Stimulated activated naive CD8-positive, alpha-beta T cell treated with anti-CD3 and anti-CD28 coated beads, Interleukin-15, amount 100 ng/mL, for 72 hours (primary cell): Measurements from ENCODE around the gene PLCB1.
A peak's percentile ranks its signal among the peaks of the same experiment; 100 is the strongest.

Experiments
- ATAC-seq: fragments of 150-1000 bp; cut with Tn5 transposase; 2 replicates; pipeline ENCODE4 v1.10.0; 2021; ENCODE audit warnings: mild to moderate bottlenecking, moderate library complexity
- DNase-seq, 2 donors: peaks; one replicate each; pipeline ENCODE4 v3.0.0; 2021 to 2022
- H3K27ac Mint-ChIP-seq, 2 donors: one replicate each; pipeline ENCODE4 v1.8.0; 2022; ENCODE audit warnings: mild to moderate bottlenecking in 2 of 2, mixed read lengths in 2 of 2, moderate library complexity in 2 of 2
- H3K27me3 Mint-ChIP-seq: one replicate; pipeline ENCODE4 v1.8.0; 2022; ENCODE audit warnings: mixed read lengths
- H3K4me1 Mint-ChIP-seq: one replicate; pipeline ENCODE4 v1.8.0; 2022; ENCODE audit warnings: mild to moderate bottlenecking, mixed read lengths
- H3K4me3 Mint-ChIP-seq, 2 donors: one replicate each; pipeline ENCODE4 v1.8.0; 2022; ENCODE audit warnings: mild to moderate bottlenecking in 2 of 2, mixed read lengths in 2 of 2, moderate library complexity in 1 of 2
- H3K9me3 Mint-ChIP-seq, 2 donors: one replicate each; pipeline ENCODE4 v1.8.0; 2022; ENCODE audit warnings: mixed read lengths in 2 of 2

The PLCB1 gene

DNA sequence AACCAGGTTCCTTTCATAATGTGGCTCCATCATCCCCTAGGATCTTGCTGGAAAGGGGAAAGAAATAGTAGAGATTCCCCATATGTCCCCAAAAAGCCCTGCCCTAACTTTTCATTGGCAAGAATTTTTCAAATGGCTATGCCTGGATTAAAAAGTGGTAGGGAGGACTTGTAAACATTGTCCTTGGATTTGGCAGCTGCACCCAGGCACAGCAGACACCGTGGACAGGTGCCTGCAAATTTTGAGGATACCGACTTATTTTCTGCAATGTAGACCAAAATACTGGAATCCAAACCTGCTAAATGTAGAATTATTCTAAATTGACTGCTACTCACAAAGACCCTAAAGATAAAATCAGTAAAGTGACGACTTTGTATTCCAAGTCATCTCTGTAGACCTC, 733.6 kb downstream of the PLCB1 start:
- ATAC-seq: no peak
- Mint-ChIP-seq H3K4me3 (no peak overlapping the region), H3K9me3 (no peaks in the 10 kb centered on the region), H3K4me1 (no peaks in the 10 kb centered on the region), H3K27ac (no peak overlapping the region), H3K27me3 (no peaks in the 10 kb centered on the region)
- no peak for DNase-seq

DNA sequence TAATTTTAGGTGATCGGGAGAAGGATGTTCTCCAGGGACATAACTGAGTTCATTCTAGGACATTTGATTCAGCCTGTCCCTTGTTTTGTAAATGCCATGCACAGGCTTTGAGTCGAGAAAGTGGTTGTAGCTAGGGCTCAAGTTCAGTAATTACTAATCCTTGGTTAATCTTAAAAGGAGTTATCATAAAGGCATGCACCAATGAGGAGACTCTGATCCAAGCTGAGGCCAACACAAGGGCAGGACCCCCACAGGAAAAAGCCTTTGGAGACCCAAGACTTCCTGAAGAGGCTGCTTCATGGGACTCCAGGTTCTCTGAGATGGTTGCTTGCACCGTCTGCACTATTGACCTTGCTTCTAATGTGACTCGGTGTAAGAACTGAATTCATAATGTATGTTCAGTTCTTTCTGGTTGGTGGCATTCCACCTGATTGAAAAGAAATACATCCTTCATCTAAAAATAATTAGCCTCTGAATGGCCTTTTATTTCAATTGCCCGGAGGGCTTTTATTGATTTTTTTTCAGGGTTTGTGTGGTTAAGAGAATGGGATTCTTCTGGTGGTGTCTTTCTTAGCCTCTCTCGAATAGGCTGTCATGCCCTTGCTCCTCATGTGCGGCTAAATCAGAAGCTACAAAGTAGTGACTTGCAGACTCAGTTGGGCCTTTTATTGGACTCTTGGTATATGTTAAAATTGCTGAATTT, 735.1 kb downstream of the PLCB1 start:
- no peaks in the 10 kb centered on the region for H3K4me1 Mint-ChIP-seq
- H3K4me3 Mint-ChIP-seq: no peak overlapping the region
- DNase-seq (no peak), ATAC-seq (no peak)
- no peaks in the 10 kb centered on the region for H3K9me3 Mint-ChIP-seq
- no peak overlapping the region for H3K27ac Mint-ChIP-seq
- H3K27me3 Mint-ChIP-seq: no peaks in the 10 kb centered on the region

DNA sequence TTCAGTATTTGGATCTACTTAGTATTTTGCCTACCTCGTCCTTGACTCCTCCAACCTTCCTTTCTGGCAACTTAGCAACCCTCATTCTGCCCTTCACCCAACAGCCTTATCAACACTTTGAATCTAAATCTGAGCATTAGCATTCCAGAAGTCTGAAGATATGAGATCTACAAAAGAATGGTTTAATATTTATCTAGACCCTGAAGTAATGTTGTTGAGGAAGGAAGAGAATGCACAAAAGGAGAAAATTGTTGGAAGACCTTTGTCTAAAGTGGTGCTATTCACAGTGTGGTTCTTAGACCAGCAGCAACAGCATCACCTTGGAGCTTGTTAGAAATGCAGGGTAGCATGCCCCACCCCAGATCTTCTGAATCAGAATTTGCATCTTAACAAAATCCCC, 738.6 kb downstream of the PLCB1 start:
- no peaks in the 10 kb centered on the region for H3K4me1 Mint-ChIP-seq
- H3K27me3 Mint-ChIP-seq: no peaks in the 10 kb centered on the region
- H3K9me3 Mint-ChIP-seq: no peaks in the 10 kb centered on the region
- H3K4me3 Mint-ChIP-seq: no peak overlapping the region
- no peak for DNase-seq
- no peak overlapping the region for H3K27ac Mint-ChIP-seq
- ATAC-seq: no peak

DNA sequence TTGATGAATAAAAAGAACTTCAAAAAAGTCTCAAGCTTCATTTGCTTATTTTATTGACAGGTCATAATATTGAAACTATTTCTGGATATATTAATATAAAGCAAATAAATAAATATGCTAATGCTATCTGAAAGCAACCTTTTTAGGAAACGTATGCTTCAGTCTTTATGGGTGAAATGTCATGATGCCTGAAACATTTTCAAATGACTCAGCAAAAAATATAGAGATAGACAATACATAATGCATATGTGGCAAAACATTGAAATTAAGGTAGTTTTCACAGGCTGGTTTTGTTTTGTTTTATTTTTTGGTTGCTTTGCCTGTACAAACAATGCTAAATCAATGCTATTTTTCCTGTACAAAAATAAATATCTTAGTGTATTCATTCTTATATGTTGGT, 742.4 kb downstream of the PLCB1 start:
- Mint-ChIP-seq H3K9me3 (no peaks in the 10 kb centered on the region), H3K4me1 (no peaks in the 10 kb centered on the region), H3K4me3 (no peak overlapping the region), H3K27me3 (no peaks in the 10 kb centered on the region), H3K27ac (no peak overlapping the region)
- no peak for ATAC-seq
- DNase-seq: no peak

DNA sequence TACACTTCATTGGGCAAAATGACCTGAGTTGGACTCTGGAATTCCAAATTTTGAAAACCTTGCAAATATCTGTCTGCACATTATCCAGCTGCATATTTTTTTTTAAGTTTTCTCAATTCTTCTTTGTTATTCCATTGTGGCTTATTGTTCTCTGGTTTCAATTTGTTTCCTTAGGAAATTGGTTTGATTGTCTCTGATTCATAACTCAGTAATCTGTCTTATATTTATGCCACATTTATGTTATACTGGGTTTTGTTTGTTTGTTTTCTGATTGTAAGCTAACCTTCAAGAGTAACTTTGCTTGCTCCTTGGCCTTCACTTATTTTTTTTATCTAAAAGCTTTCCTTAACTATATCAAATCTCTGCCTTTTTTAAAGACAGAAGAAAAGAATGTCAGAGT, 743.5 kb downstream of the PLCB1 start:
- H3K9me3 Mint-ChIP-seq: no peaks in the 10 kb centered on the region
- ATAC-seq (no peak), DNase-seq (no peak)
- no peak overlapping the region for H3K4me3 Mint-ChIP-seq
- no peaks in the 10 kb centered on the region for H3K4me1 Mint-ChIP-seq
- H3K27ac Mint-ChIP-seq: no peak overlapping the region
- no peaks in the 10 kb centered on the region for H3K27me3 Mint-ChIP-seq

GRCh38 chr20:8876366-8876765, 744.3 kb downstream of the PLCB1 start:
- Mint-ChIP-seq H3K27me3 (no peaks in the 10 kb centered on the region), H3K27ac (no peak overlapping the region), H3K4me3 (no peak overlapping the region), H3K4me1 (no peaks in the 10 kb centered on the region), H3K9me3 (no peaks in the 10 kb centered on the region)
- ATAC-seq (no peak), DNase-seq (no peak)

DNA sequence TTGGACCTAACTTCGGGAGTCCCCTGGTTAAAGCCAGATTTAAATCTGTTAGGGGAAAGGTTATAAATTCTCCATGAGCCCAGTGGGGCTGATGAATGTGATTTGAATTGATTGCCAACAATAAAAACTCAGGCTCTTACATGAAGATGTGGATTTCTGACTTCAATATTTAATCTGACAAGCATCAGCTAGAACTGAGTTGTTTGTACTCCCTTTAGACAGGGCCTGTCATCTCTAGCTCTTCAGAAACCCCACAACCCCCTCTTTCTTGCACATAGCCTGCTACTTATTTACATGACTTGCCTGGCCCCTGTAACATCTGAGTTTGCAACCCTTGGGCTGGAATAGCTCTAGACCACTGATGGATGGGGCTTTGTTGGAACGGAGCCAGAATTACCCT, 745.2 kb downstream of the PLCB1 start:
- H3K27me3 Mint-ChIP-seq: no peaks in the 10 kb centered on the region

DNA sequence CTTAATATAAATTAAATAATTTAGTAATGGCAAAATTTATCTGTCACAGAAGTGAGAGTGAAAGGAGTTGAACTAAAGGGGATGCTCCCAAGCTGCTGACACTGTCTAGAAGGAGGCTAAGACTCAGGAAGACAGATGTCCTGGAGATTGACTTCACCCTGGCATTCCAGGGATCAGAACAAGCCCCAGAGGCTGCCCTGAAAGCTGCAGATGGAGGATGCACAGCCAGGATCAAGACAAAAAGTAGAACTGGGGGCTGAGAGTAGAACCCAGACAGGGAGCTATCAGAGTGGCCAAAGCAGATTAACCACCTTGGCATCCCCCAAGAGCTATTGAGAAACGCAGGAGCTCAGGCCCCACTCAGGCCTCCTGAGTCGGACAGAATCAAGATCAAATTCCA, 747.6 kb downstream of the PLCB1 start:
- H3K9me3 Mint-ChIP-seq: no peaks in the 10 kb centered on the region
- ATAC-seq: no peak
- no peak for DNase-seq
- no peaks in the 10 kb centered on the region for H3K27me3 Mint-ChIP-seq
- no peak overlapping the region for H3K4me3 Mint-ChIP-seq
- no peaks in the 10 kb centered on the region for H3K4me1 Mint-ChIP-seq
- H3K27ac Mint-ChIP-seq: no peak overlapping the region

More for the DNA sequence above, 745.2 kb downstream of the PLCB1 start:
- DNase-seq: no peak
- H3K9me3 Mint-ChIP-seq: no peaks in the 10 kb centered on the region
- H3K27ac Mint-ChIP-seq: no peak overlapping the region
- H3K4me3 Mint-ChIP-seq: no peak overlapping the region
- no peak for ATAC-seq
- no peaks in the 10 kb centered on the region for H3K4me1 Mint-ChIP-seq

DNA sequence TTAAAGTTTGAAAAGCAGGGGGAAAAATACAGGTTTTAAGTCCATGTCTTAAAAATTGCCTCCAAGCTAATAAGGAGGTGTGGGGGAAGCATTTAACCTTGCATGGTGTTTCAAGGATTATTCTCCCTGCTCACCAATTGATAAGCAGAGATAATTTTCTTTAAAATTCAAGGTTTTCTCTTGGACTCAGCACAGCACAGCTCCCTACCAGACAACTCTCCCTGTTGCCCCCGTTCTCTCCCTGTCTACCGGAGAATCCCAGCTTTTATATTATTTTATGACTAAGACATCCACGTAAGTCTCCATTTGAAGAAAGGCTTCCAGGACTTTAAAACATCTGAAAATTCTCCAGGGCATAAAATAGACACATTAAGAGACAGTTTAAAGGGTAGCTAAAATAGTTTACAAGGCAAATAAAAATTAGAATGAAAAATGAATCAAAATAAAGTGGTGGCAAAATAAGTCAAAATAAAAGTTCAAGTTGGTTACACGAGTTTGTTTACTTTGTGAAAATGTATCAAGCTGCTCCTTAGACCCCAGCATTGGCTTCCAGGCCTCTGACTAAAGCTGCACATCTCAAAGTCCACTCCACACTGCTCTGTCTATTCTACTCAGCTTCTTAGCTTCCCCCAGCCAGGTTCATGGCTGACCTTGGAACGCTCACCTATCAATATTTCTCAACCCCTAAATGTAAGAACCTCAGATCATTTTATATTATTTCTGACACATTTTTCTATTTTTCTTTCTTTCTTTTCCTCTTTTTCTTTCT, 748.2 kb downstream of the PLCB1 start:
- H3K27me3 Mint-ChIP-seq: no peaks in the 10 kb centered on the region
- H3K4me3 Mint-ChIP-seq: no peak overlapping the region
- no peaks in the 10 kb centered on the region for H3K4me1 Mint-ChIP-seq
- ATAC-seq: no peak
- no peaks in the 10 kb centered on the region for H3K9me3 Mint-ChIP-seq
- DNase-seq: no peak
- H3K27ac Mint-ChIP-seq: peak overlapping the region in 1 of 2 donors; percentile 48

GRCh38 chr20:8891039-8891438, 759.0 kb downstream of the PLCB1 start:
- Mint-ChIP-seq H3K4me1 (no peaks in the 10 kb centered on the region), H3K27me3 (no peaks in the 10 kb centered on the region), H3K4me3 (no peak overlapping the region), H3K27ac (no peak overlapping the region), H3K9me3 (peaks cover 21 to 30% of the 10 kb centered on the region in 2 donors)
- ATAC-seq (no peak), DNase-seq (no peak)

GRCh38 chr20:8895472-8895871, 763.4 kb downstream of the PLCB1 start:
- H3K9me3 Mint-ChIP-seq: peaks cover 21 to 22% of the 10 kb centered on the region in 2 donors
- ATAC-seq (no peak), DNase-seq (no peak)
- no peaks in the 10 kb centered on the region for H3K4me1 Mint-ChIP-seq
- H3K27ac Mint-ChIP-seq: no peak overlapping the region
- H3K4me3 Mint-ChIP-seq: no peak overlapping the region
- no peaks in the 10 kb centered on the region for H3K27me3 Mint-ChIP-seq

DNA sequence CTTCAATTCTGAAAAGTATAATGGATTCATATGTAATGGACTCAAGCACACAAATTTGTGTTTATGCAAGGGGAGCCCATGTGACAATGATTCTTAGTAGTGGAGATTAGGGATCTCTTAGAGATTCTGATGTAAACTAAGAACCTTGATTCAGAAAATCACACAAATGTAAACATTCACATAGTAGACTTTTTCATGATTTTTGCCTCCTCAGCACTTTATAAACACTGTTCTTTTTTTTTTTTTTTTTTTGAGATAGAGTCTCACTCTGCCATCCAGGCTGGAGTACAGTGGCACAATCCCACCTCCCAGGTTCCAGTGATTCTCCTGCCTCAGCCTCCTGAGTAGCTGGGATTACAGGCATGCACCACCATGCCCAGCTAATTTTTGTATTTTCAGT, 766.8 kb downstream of the PLCB1 start:
- DNase-seq (no peak), ATAC-seq (no peak)
- no peak overlapping the region for H3K27ac Mint-ChIP-seq
- no peak overlapping the region for H3K4me3 Mint-ChIP-seq
- no peaks in the 10 kb centered on the region for H3K4me1 Mint-ChIP-seq
- peaks cover 17 to 22% of the 10 kb centered on the region in 2 donors for H3K9me3 Mint-ChIP-seq
- H3K27me3 Mint-ChIP-seq: no peaks in the 10 kb centered on the region

- H3K27me3 Mint-ChIP-seq: no peaks in the 10 kb centered on the region
- DNase-seq (no peak), ATAC-seq (no peak)
- H3K4me1 Mint-ChIP-seq: no peaks in the 10 kb centered on the region
- no peak overlapping the region for H3K4me3 Mint-ChIP-seq
- no peak overlapping the region for H3K27ac Mint-ChIP-seq
- no peaks in the 10 kb centered on the region for H3K9me3 Mint-ChIP-seq
These were observed 769.4 kb downstream of the PLCB1 start for GRCh38 chr20:8901237-8902025.

DNA sequence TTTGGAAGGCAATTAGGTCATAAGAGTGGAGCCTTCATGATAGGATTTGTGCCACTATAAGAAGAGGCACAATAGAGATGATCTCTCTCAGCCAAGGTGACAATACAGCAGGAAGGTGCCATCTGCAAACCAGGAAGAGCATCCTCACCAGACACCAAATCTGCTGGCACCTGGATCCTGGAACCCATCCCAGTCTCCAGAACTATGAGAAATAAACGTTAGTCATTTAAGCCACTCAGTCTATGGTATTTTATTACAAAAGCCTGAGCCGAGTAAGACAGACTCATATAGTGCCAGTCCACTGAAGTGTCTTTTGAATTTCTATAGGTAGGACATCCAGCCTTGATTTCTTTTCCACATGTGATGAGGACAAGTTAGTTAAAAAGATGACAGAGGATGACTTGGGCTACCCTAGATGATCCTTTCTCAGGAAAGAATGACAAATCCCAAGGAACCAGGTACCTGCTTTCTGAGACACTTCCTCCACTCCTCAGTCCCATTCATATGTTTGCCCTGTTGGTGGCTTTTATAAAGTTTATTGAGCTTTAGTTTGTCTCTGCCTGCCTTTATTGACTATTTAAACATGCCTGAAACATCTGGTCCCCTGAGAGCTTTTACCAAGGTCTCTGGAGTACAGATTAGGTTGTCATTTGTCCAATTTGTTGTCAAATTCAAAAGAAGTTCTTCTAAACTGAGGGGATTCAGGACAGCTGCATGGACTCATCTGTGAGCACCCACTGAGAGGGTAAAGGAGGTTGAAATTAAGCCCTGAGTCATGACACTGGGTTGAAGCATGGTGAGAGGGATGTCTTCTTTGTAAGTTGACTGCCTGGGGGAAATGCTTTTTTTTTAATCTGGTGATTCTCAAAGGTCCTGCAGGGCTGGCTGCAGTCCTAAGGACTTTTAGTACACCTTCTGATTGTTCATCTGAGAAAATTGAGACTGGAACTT, 771.9 kb downstream of the PLCB1 start:
- no peaks in the 10 kb centered on the region for H3K4me1 Mint-ChIP-seq
- no peaks in the 10 kb centered on the region for H3K27me3 Mint-ChIP-seq
- DNase-seq: no peak
- no peak overlapping the region for H3K4me3 Mint-ChIP-seq
- peaks cover 4 to 7% of the 10 kb centered on the region in 2 donors for H3K9me3 Mint-ChIP-seq
- ATAC-seq: no peak
- no peak overlapping the region for H3K27ac Mint-ChIP-seq

GRCh38 chr20:8909596-8909995, 777.5 kb downstream of the PLCB1 start:
- DNase-seq (no peak), ATAC-seq (no peak)
- no peak overlapping the region for H3K4me3 Mint-ChIP-seq
- no peaks in the 10 kb centered on the region for H3K4me1 Mint-ChIP-seq
- peaks cover 7 to 9% of the 10 kb centered on the region in 2 donors for H3K9me3 Mint-ChIP-seq
- H3K27ac Mint-ChIP-seq: no peak overlapping the region
- no peaks in the 10 kb centered on the region for H3K27me3 Mint-ChIP-seq
